Type B pancreatic cell (in vitro differentiated cells): ENCODE results near the gene AK9. TPM values are rescaled to one million over a fixed set of nuclear protein-coding genes. Genes with fewer than 3 reads are reported as not detected.

Experiments
- DNase-seq: peaks from one replicate; pipeline ENCODE4 v3.0.0; 2021; ENCODE audit warnings: mixed read lengths; ENCODE audit not compliant: unreplicated experiment; ENCODE audit errors: extremely low spot score
- H3K27ac Mint-ChIP-seq: 2 replicates; pipeline ENCODE4 v1.8.0; 2021; ENCODE audit warnings: mild to moderate bottlenecking, mixed read lengths
- H3K27me3 Mint-ChIP-seq: 2 replicates; pipeline ENCODE4 v1.8.0; 2021; ENCODE audit warnings: mixed read lengths
- H3K36me3 Mint-ChIP-seq: 2 replicates; pipeline ENCODE4 v1.8.0; 2021; ENCODE audit warnings: mixed read lengths
- H3K4me1 Mint-ChIP-seq: one replicate; pipeline ENCODE4 v1.8.0; 2021; ENCODE audit warnings: mixed read lengths; ENCODE audit not compliant: unreplicated experiment
- H3K4me3 Mint-ChIP-seq: 2 replicates; pipeline ENCODE4 v1.8.0; 2021; ENCODE audit warnings: mild to moderate bottlenecking, mixed read lengths
- H3K9me3 Mint-ChIP-seq: 2 replicates; pipeline ENCODE4 v1.8.0; 2021; ENCODE audit warnings: mixed read lengths
- CTCF ChIP-seq: fragments of 200-600 bp; sonication (generic); conservative IDR thresholded peaks from 2 replicates; pipeline ENCODE4 v1.5.0; 2021; ENCODE audit warnings: antibody characterized with exemption, mild to moderate bottlenecking
- total RNA-seq: library from RNA; stranded (reverse); gene quantifications from 2 replicates; pipeline ENCODE4 v1.2.1, GENCODE V29; 2021; ENCODE audit warnings: low replicate concordance

Gene AK9
- total RNA-seq, 1 donor from 2014 or later = 8.1 TPM

GRCh38 chr6:109516929-109517328, 174.1 kb downstream of the AK9 start:
- H3K36me3 Mint-ChIP-seq = no peaks in the 10 kb centered on the region
- no peak for DNase-seq
- no peaks in the 10 kb centered on the region for H3K27me3 Mint-ChIP-seq
- H3K4me1 Mint-ChIP-seq = peaks cover 5% of the 10 kb centered on the region
- no peak for TF ChIP-seq CTCF
- no peak overlapping the region for H3K27ac Mint-ChIP-seq
- H3K9me3 Mint-ChIP-seq = no peaks in the 10 kb centered on the region
- no peak overlapping the region for H3K4me3 Mint-ChIP-seq

- DNase-seq = no peak
- Mint-ChIP-seq H3K4me1 (peaks cover 5% of the 10 kb centered on the region), H3K9me3 (no peaks in the 10 kb centered on the region), H3K36me3 (no peaks in the 10 kb centered on the region), H3K27me3 (no peaks in the 10 kb centered on the region), H3K27ac (no peak overlapping the region), H3K4me3 (no peak overlapping the region)
- TF ChIP-seq CTCF = no peak
These were observed 175.1 kb downstream of the AK9 start for GRCh38 chr6:109515781-109516409.

GRCh38 chr6:109514946-109515345, 176.1 kb downstream of the AK9 start:
- Mint-ChIP-seq H3K4me1 (peaks cover 5% of the 10 kb centered on the region), H3K27me3 (no peaks in the 10 kb centered on the region), H3K27ac (no peak overlapping the region), H3K4me3 (no peak overlapping the region), H3K9me3 (no peaks in the 10 kb centered on the region), H3K36me3 (no peaks in the 10 kb centered on the region)
- DNase-seq = no peak
- no peak for TF ChIP-seq CTCF

GRCh38 chr6:109513571-109514071, 177.4 kb downstream of the AK9 start:
- H3K9me3 Mint-ChIP-seq = no peaks in the 10 kb centered on the region
- H3K36me3 Mint-ChIP-seq = no peaks in the 10 kb centered on the region
- TF ChIP-seq CTCF = no peak
- no peak overlapping the region for H3K27ac Mint-ChIP-seq
- no peak for DNase-seq
- H3K4me3 Mint-ChIP-seq = no peak overlapping the region
- peaks cover 6% of the 10 kb centered on the region for H3K4me1 Mint-ChIP-seq
- no peaks in the 10 kb centered on the region for H3K27me3 Mint-ChIP-seq

- Mint-ChIP-seq H3K27ac (no peak overlapping the region), H3K4me1 (peaks cover 15% of the 10 kb centered on the region), H3K4me3 (no peak overlapping the region), H3K27me3 (no peaks in the 10 kb centered on the region), H3K9me3 (no peaks in the 10 kb centered on the region), H3K36me3 (no peaks in the 10 kb centered on the region)
- no peak for TF ChIP-seq CTCF
- DNase-seq = no peak
These were observed 178.7 kb downstream of the AK9 start for GRCh38 chr6:109512271-109512817.
